Daoy (cell line): ENCODE measurements around the gene DHX30. TPM values are rescaled to one million over a fixed set of nuclear protein-coding genes. Genes with fewer than 3 reads are reported as not detected.
"Not testable (repeated sequence)": the region's sequence is repeated elsewhere in the genome, so short reads cannot be mapped to it uniquely, and the experiment has no call there.

Source experiments
- DNase-seq: peaks from one replicate; pipeline ENCODE4 v3.0.0-alpha.2; 2015; ENCODE audit warnings: low read depth
- total RNA-seq: library from RNA; depleted of rRNA; stranded (reverse); fragments of >200 nt; shearing (Covaris generic); gene quantifications from 2 replicates; pipeline ENCODE4 v1.2.3, GENCODE V29; 2014; rRNA removed

The DHX30 gene
- 66.5 and 68.0 TPM in 2 replicates for total RNA-seq

- DNase-seq: peak; percentile 88
Measured at GRCh38 chr3:47802734-47803479, at the start of gene DHX30. Gene DHX30 (plus strand): TSS chr3:47803138. CDS start chr3:47810684, 7,546 bp downstream.

GRCh38 chr3:47758261-47759025 is 44.5 kb upstream of the DHX30 start:
- no peak for DNase-seq

- DNase-seq: not testable (repeated sequence)
Measured at GRCh38 chr3:47760207-47760606, 42.7 kb upstream of the DHX30 start.

- DNase-seq: no peak
Measured at GRCh38 chr3:47761046-47761445, 41.9 kb upstream of the DHX30 start.

GRCh38 chr3:47762233-47762632 is 40.7 kb upstream of the DHX30 start:
- DNase-seq: no peak

- no peak for DNase-seq
Measured at GRCh38 chr3:47766186-47766585, 36.8 kb upstream of the DHX30 start.

GRCh38 chr3:47772047-47772446 is 30.9 kb upstream of the DHX30 start:
- no peak for DNase-seq

- no peak for DNase-seq
Measured at GRCh38 chr3:47772788-47773187, 30.1 kb upstream of the DHX30 start.

GRCh38 chr3:47778746-47779145 is 24.2 kb upstream of the DHX30 start:
- no peak for DNase-seq

GRCh38 chr3:47780741-47781684 is 21.9 kb upstream of the DHX30 start:
- DNase-seq: peak; percentile 55

GRCh38 chr3:47781685-47782445 is 21.1 kb upstream of the DHX30 start, which contains the start of gene SMARCC1:
Gene SMARCC1 (minus strand): TSS chr3:47781893. CDS start chr3:47781797, 96 bp downstream.
- peak; percentile 98 for DNase-seq

GRCh38 chr3:47782446-47783308 is 20.3 kb upstream of the DHX30 start:
- DNase-seq: no peak

- DNase-seq: no peak
Measured at GRCh38 chr3:47783673-47784072, 19.3 kb upstream of the DHX30 start.

- DNase-seq: no peak
Measured at GRCh38 chr3:47791193-47791855, 11.6 kb upstream of the DHX30 start.

GRCh38 chr3:47792699-47793098 is 10.2 kb upstream of the DHX30 start:
- DNase-seq: no peak

- DNase-seq: no peak
Measured at GRCh38 chr3:47794544-47794943, 8.4 kb upstream of the DHX30 start.

- DNase-seq: no peak
Measured at GRCh38 chr3:47799733-47800132, 3.2 kb upstream of the DHX30 start.

GRCh38 chr3:47803480-47804025 is 615 bp downstream of the DHX30 start:
- no peak for DNase-seq

- no peak for DNase-seq
Measured at GRCh38 chr3:47804577-47804976, 1.6 kb downstream of the DHX30 start.
